SK-N-SH (cell line): ENCODE measurements around the gene SH3TC1. TPM values are rescaled to one million over a fixed set of nuclear protein-coding genes. Genes with fewer than 3 reads are reported as not detected.

Experiments
- CTCF ChIA-PET: fragments of 300-600, 350-600 bp; formaldehyde crosslinking; extraction: SDS; loops from one replicate; lab custom pipeline; 2021; lab: Yijun Ruan, JAX
- POLR2A ChIA-PET: fragments of 350-600 bp; sonication (Branson Sonifier 250); formaldehyde crosslinking; extraction: SDS; loops from one replicate; lab custom pipeline; 2020; ENCODE audit warnings: antibody characterized with exemption, inconsistent platforms; lab: Yijun Ruan, JAX
- DNase-seq: peaks from one replicate; pipeline ENCODE4 v3.0.0; 2012
- H2AFZ ChIP-seq: fragments of 200-600 bp; sonication (generic); 2 replicates; pipeline ENCODE4 v1.8.1; 2016; ENCODE audit warnings: antibody characterized with exemption, mild to moderate bottlenecking, low read depth
- H3F3A ChIP-seq: fragments of 200-600 bp; sonication (generic); replicated peaks from 2 replicates; pipeline ENCODE3; 2016; ENCODE audit warnings: antibody characterized with exemption, mild to moderate bottlenecking; ENCODE audit not compliant: insufficient read depth
- H3K27ac ChIP-seq, 2 experiments: fragments of 200-500 bp in 1 of 2; fragments of 200-600 bp in 1 of 2; sonication (Bioruptor generic) in 1 of 2; sonication (generic), shearing (Covaris generic) in 1 of 2; 2 replicates each; pipeline versions ENCODE4 v1.5.1 to v1.6.1; 2014 to 2016; ENCODE audit warnings: low read depth in 2 of 2, inconsistent platforms in 1 of 2, low read length in 1 of 2, mild to moderate bottlenecking in 1 of 2, mixed read lengths in 1 of 2
- H3K27me3 ChIP-seq: fragments of 200-600 bp; sonication (generic), shearing (Covaris generic); 2 replicates; pipeline ENCODE4 v1.6.1; 2016; ENCODE audit warnings: mixed run types; ENCODE audit not compliant: insufficient read depth
- H3K36me3 ChIP-seq, 2 experiments: fragments of 200-500 bp in 1 of 2; fragments of 200-600 bp in 1 of 2; sonication (Bioruptor generic) in 1 of 2; sonication (generic) in 1 of 2; replicated peaks in 1 of 2; 2 replicates each; pipeline versions ENCODE3 to v1.5.1; 2014 to 2016; ENCODE audit warnings: low read length in 1 of 2, mild to moderate bottlenecking in 1 of 2; ENCODE audit not compliant: insufficient read depth in 2 of 2, control insufficient read depth in 1 of 2
- H3K4me1 ChIP-seq, 2 experiments: fragments of 200-500 bp in 1 of 2; fragments of 200-600 bp in 1 of 2; sonication (Bioruptor generic) in 1 of 2; sonication (generic), shearing (Covaris generic) in 1 of 2; 2 replicates each; pipeline versions ENCODE4 v1.5.1 to v1.6.1; 2014 to 2016; ENCODE audit warnings: low read depth in 1 of 2, low read length in 1 of 2, mixed run types in 1 of 2; ENCODE audit not compliant: insufficient read depth in 2 of 2, control insufficient read depth in 1 of 2
- H3K4me2 ChIP-seq: fragments of 200-600 bp; sonication (generic), shearing (Covaris generic); 2 replicates; pipeline ENCODE4 v1.6.1; 2017; ENCODE audit warnings: mixed run types
- H3K4me3 ChIP-seq, 2 experiments: fragments of 200-500 bp in 1 of 2; fragments of 200-600 bp in 1 of 2; sonication (Bioruptor generic) in 1 of 2; sonication (generic), shearing (Covaris generic) in 1 of 2; 2 replicates each; pipeline versions ENCODE4 v1.5.1 to v1.8.1; 2014 to 2016; ENCODE audit warnings: low read depth in 2 of 2, inconsistent platforms in 1 of 2, low read length in 1 of 2, mild to moderate bottlenecking in 1 of 2, mixed read lengths in 1 of 2, moderate library complexity in 1 of 2
- H3K79me2 ChIP-seq: fragments of 200-600 bp; sonication (generic); 2 replicates; pipeline ENCODE4 v1.8.1; 2017; ENCODE audit warnings: mild to moderate bottlenecking; ENCODE audit not compliant: insufficient read depth
- H3K9ac ChIP-seq: fragments of 200-600 bp; sonication (generic); 2 replicates; pipeline ENCODE4 v1.6.1; 2017; ENCODE audit warnings: mixed run types
- H3K9me2 ChIP-seq: fragments of 200-600 bp; sonication (generic); 2 replicates; pipeline ENCODE4 v1.6.1; 2017; ENCODE audit warnings: mixed run types
- H3K9me3 ChIP-seq: fragments of 200-600 bp; sonication (generic); 2 replicates; pipeline ENCODE4 v1.6.1; 2017; ENCODE audit warnings: mixed run types, mild to moderate bottlenecking, moderate library complexity
- H4K20me1 ChIP-seq: fragments of 200-600 bp; sonication (generic); 2 replicates; pipeline ENCODE4 v1.6.1; 2017; ENCODE audit warnings: mild to moderate bottlenecking, mixed run types; ENCODE audit not compliant: insufficient read depth
- CHD2 ChIP-seq: fragments of 150-350 bp; IDR thresholded peaks from 2 replicates; pipeline ENCODE4 v1.6.1; 2018; ENCODE audit warnings: low read length; ENCODE audit not compliant: partially characterized antibody
- EP300 ChIP-seq, 2 experiments: IDR thresholded peaks; 2 replicates each; pipeline versions ENCODE4 v1.4.0 to v1.6.1; 2012; ENCODE audit warnings: borderline replicate concordance in 1 of 2, low read depth in 1 of 2, low read length in 1 of 2
- JUND ChIP-seq: IDR thresholded peaks from 2 replicates; pipeline ENCODE4 v1.4.0; 2012
- MAX ChIP-seq: IDR thresholded peaks from 2 replicates; pipeline ENCODE4 v1.4.0; 2012; ENCODE audit warnings: low read depth
- MEF2A ChIP-seq: IDR thresholded peaks from 2 replicates; pipeline ENCODE4 v1.4.0; 2012; ENCODE audit warnings: low read depth, borderline replicate concordance
- NFIC ChIP-seq: IDR thresholded peaks from 2 replicates; pipeline ENCODE4 v1.4.0; 2012; ENCODE audit warnings: borderline replicate concordance
- NRF1 ChIP-seq: IDR thresholded peaks from 2 replicates; pipeline ENCODE4 v1.6.1; 2012; ENCODE audit warnings: low read depth, mild to moderate bottlenecking, low read length
- RFX5 ChIP-seq: IDR thresholded peaks from 2 replicates; pipeline ENCODE4 v1.6.1; 2012; ENCODE audit warnings: mild to moderate bottlenecking, improper control_type of control experiment, low read length
- WGBS: methylation state at CpG from one replicate; pipeline ENCODE4 v1.1.6; 2017; ENCODE audit warnings: low lambda C conversion rate; 5-methylcytosine and 5-hydroxymethylcytosine counted together
- polyA plus RNA-seq, 3 experiments: library from polyadenylated mRNA; depleted of rRNA; stranded (reverse); fragments of >200 nt; gene quantifications; 2 replicates each; pipeline ENCODE4 v1.2.3, GENCODE V29; 2012
- TF ChIP-seq, protein P1 (sequence below): IDR thresholded peaks from 2 replicates; pipeline ENCODE4 v1.4.0; 2012; ENCODE audit warnings: low read depth, borderline replicate concordance
- TF ChIP-seq, protein P2 (sequence below): fragments of 150-350 bp; IDR thresholded peaks from 2 replicates; pipeline ENCODE4 v1.6.1; 2017; ENCODE audit warnings: antibody characterized with exemption, low read length, low read depth, borderline replicate concordance

SH3TC1 gene
- polyA plus RNA-seq, 1 of the 3 experiments (the other 2 are of a cell fraction), result 2.7 TPM

GRCh38 chr4:8245884-8246833 lies 47.1 kb downstream of the SH3TC1 start:
- Histone ChIP-seq H3K36me3 (no peaks in the 10 kb centered on the region), H3F3A (no peaks in the 10 kb centered on the region), H3K27ac (no peak overlapping the region), H3K4me1 (peaks cover 4 to 8% of the 10 kb centered on the region in 2 experiments; a peak in 1 of 4 replicates), H3K9me3 (no peaks in the 10 kb centered on the region), H3K27me3 (no peaks in the 10 kb centered on the region), H3K79me2 (no peaks in the 10 kb centered on the region), H3K4me3 (no peak overlapping the region), H3K9ac (no peak overlapping the region), H4K20me1 (no peaks in the 10 kb centered on the region), H3K4me2 (no peak overlapping the region), H2AFZ (no peak overlapping the region), H3K9me2 (no peaks in the 10 kb centered on the region)
- 87% methylated on average over 19 of the region's 31 CpGs for WGBS
- CTCF ChIA-PET, result interaction anchor here (2.5 to 6.8 kb wide), 3 partner anchors 69 to 164 kb away, joined by 8 to 115 read pairs (median 11); no protein-coding TSS in a partner anchor
- TF ChIP-seq, protein P1, sequence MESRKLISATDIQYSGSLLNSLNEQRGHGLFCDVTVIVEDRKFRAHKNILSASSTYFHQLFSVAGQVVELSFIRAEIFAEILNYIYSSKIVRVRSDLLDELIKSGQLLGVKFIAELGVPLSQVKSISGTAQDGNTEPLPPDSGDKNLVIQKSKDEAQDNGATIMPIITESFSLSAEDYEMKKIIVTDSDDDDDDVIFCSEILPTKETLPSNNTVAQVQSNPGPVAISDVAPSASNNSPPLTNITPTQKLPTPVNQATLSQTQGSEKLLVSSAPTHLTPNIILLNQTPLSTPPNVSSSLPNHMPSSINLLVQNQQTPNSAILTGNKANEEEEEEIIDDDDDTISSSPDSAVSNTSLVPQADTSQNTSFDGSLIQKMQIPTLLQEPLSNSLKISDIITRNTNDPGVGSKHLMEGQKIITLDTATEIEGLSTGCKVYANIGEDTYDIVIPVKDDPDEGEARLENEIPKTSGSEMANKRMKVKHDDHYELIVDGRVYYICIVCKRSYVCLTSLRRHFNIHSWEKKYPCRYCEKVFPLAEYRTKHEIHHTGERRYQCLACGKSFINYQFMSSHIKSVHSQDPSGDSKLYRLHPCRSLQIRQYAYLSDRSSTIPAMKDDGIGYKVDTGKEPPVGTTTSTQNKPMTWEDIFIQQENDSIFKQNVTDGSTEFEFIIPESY, result no peak
- TF ChIP-seq JUND (no peak), MEF2A (no peak), EP300 (IDR thresholded peaks at IDR 0.05; ENCODE audit: borderline replicate concordance in 1 of 2, low read depth in 1 of 2, low read length in 1 of 2) (no peak), MAX (no peak), RFX5 (no peak), CHD2 (no peak), NRF1 (no peak)
- TF ChIP-seq, protein P2, sequence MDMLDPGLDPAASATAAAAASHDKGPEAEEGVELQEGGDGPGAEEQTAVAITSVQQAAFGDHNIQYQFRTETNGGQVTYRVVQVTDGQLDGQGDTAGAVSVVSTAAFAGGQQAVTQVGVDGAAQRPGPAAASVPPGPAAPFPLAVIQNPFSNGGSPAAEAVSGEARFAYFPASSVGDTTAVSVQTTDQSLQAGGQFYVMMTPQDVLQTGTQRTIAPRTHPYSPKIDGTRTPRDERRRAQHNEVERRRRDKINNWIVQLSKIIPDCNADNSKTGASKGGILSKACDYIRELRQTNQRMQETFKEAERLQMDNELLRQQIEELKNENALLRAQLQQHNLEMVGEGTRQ, result no peak
- POLR2A ChIA-PET, result no interaction called here
- no peak for DNase-seq

- Histone ChIP-seq H2AFZ (no peak overlapping the region), H3K9me3 (no peaks in the 10 kb centered on the region), H3K4me2 (no peak overlapping the region), H3F3A (no peaks in the 10 kb centered on the region), H3K4me3 (no peak overlapping the region), H3K36me3 (no peaks in the 10 kb centered on the region)
- no peak for TF ChIP-seq NFIC
- TF ChIP-seq, all 33 proteins: peak for 0
- 89% methylated on average over 5 of the region's 31 CpGs for WGBS
- CTCF ChIA-PET, result interaction anchor here (1.3 to 3.9 kb wide), 3 partner anchors 70 to 163 kb away, joined by 3 to 11 read pairs (median 8); no protein-coding TSS in a partner anchor
- Histone ChIP-seq H3K4me1 (peaks cover 4 to 7% of the 10 kb centered on the region in 2 experiments; a peak in 1 of 4 replicates), H3K79me2 (no peaks in the 10 kb centered on the region), H4K20me1 (no peaks in the 10 kb centered on the region), H3K9me2 (no peaks in the 10 kb centered on the region), H3K27ac (no peak overlapping the region), H3K9ac (no peak overlapping the region), H3K27me3 (no peaks in the 10 kb centered on the region)
- POLR2A ChIA-PET, result no interaction called here
- no peak for DNase-seq
Observed at GRCh38 chr4:8247047-8247930, 48.2 kb downstream of the SH3TC1 start.
